ENCODE data around the gene GNAZ.
A peak's percentile ranks its signal among the peaks of the same experiment; 100 is the strongest.

GNAZ gene

GRCh38 chr22:23065495-23066122, 4.7 kb upstream of the GNAZ start:
- no peak for DNase-seq

- no peak for DNase-seq
Measured at GRCh38 chr22:23066200-23067022, 3.9 kb upstream of the GNAZ start.

- no peak for DNase-seq
Measured at GRCh38 chr22:23067023-23067650, 3.2 kb upstream of the GNAZ start.

- no peak for DNase-seq
Measured at GRCh38 chr22:23067691-23068090, 2.6 kb upstream of the GNAZ start.

GRCh38 chr22:23068096-23068831, 2.1 kb upstream of the GNAZ start:
- no peak for DNase-seq

- no peak for DNase-seq
Measured at GRCh38 chr22:23068832-23069385, 1.4 kb upstream of the GNAZ start.

- peak; percentile 89 for DNase-seq
Measured at GRCh38 chr22:23069502-23070357, 589 bp upstream of the GNAZ start.

GRCh38 chr22:23071230-23072076, 1.1 kb downstream of the GNAZ start:
- no peak for DNase-seq

GRCh38 chr22:23072077-23072910, 2.0 kb downstream of the GNAZ start:
- no peak for DNase-seq

- no peak for DNase-seq
Measured at GRCh38 chr22:23072911-23073491, 2.7 kb downstream of the GNAZ start.

GRCh38 chr22:23073526-23074229, 3.4 kb downstream of the GNAZ start:
- no peak for DNase-seq

- no peak for DNase-seq
Measured at GRCh38 chr22:23074451-23074850, 4.1 kb downstream of the GNAZ start.

- no peak for DNase-seq
Measured at GRCh38 chr22:23075050-23075449, 4.7 kb downstream of the GNAZ start.

GRCh38 chr22:23075525-23076216, 5.4 kb downstream of the GNAZ start:
- no peak for DNase-seq

- no peak for DNase-seq
Measured at GRCh38 chr22:23076896-23077572, 6.7 kb downstream of the GNAZ start.

- no peak for DNase-seq
Measured at GRCh38 chr22:23077627-23078461, 7.5 kb downstream of the GNAZ start.

- DNase-seq: no peak
Measured at GRCh38 chr22:23078462-23078787, 8.1 kb downstream of the GNAZ start.
